ENCODE data around the gene ALOX12.
"Not testable (repeated sequence)": the region's sequence is repeated elsewhere in the genome, so short reads cannot be mapped to it uniquely, and the experiment has no call there.

ALOX12 gene

DNA sequence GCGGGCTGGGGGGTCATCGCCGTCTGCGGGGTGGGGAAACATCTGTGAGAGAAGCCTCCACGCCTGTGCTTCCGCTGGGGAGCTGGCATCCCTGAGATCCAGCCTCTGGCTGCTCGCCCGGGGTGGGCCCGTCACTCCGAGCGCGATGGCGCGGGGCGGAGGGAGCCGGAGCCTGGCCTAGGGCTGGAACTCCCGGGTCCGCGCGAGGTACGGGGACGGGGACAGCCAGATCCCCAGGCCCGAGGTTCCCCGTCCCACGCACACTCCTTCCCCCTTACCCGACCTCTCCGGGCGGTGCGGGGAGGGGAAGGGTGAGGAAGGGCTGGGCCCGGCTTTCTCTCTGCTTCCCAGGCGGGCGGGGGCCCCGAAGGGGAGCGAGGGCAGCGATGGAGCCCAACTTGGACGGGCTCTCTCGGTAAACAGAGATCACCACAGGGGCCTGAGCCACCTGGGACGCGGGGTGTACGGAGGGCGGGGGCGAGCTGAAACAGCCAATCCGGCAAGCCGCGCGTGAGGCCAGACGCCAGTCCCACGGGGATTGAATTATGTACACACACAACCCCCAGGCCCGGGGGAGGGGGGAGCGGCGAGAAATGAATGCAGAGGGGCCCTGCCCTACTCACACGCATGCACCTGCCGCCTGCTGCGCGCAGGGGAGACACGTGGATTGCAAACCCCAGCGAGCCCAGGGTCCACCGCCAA is 47.8 kb downstream of the ALOX12 start, which contains the start of gene SLC16A11:
TSS of gene SLC16A11 (minus strand) at position 596 of the 702 bp plus-strand sequence. CDS start at position 17, 579 bp downstream.
- Histone ChIP-seq H3K9me3 (ENCODE audit: low read length) (no peaks in the 10 kb centered on the region), H3K36me3 (ENCODE audit: insufficient read depth, low read length) (no peaks in the 10 kb centered on the region; the same call in 1 of the 2 replicates), H3F3A (ENCODE audit: insufficient read depth, low read length) (no peaks in the 10 kb centered on the region), H3K4me3 (ENCODE audit: low read depth, low read length, poor library complexity, severe bottlenecking) (peak within 1 kb of the TSS; percentile 5), H3K79me2 (ENCODE audit: insufficient read depth, low read length) (no peaks in the 10 kb centered on the region), H3K4me1 (ENCODE audit: insufficient read depth, low read length, severe bottlenecking) (peaks cover 29% of the 10 kb centered on the region), H3K27ac (ENCODE audit: low read depth, low read length, poor library complexity, severe bottlenecking) (no peak within 1 kb of the TSS), H3K9ac (ENCODE audit: low read length) (no peak within 1 kb of the TSS), H2AFZ (ENCODE audit: low read length) (no peak within 1 kb of the TSS), H3K9me2 (ENCODE audit: low read depth, low read length) (no peaks in the 10 kb centered on the region), H3K27me3 (ENCODE audit: insufficient read depth, low read length) (no peaks in the 10 kb centered on the region), H3K4me2 (ENCODE audit: low read length) (peak within 1 kb of the TSS; percentile 50; the same call in 1 of the 2 replicates), H4K20me1 (ENCODE audit: insufficient read depth, low read length) (no peaks in the 10 kb centered on the region)
- TF ChIP-seq, protein P1, sequence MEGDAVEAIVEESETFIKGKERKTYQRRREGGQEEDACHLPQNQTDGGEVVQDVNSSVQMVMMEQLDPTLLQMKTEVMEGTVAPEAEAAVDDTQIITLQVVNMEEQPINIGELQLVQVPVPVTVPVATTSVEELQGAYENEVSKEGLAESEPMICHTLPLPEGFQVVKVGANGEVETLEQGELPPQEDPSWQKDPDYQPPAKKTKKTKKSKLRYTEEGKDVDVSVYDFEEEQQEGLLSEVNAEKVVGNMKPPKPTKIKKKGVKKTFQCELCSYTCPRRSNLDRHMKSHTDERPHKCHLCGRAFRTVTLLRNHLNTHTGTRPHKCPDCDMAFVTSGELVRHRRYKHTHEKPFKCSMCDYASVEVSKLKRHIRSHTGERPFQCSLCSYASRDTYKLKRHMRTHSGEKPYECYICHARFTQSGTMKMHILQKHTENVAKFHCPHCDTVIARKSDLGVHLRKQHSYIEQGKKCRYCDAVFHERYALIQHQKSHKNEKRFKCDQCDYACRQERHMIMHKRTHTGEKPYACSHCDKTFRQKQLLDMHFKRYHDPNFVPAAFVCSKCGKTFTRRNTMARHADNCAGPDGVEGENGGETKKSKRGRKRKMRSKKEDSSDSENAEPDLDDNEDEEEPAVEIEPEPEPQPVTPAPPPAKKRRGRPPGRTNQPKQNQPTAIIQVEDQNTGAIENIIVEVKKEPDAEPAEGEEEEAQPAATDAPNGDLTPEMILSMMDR (IDR thresholded peaks at IDR 0.05; ENCODE audit: low read length), result no peak
- TF ChIP-seq EZH2 (IDR thresholded peaks at IDR 0.05; ENCODE audit: borderline replicate concordance, low read length), result no peak

DNA sequence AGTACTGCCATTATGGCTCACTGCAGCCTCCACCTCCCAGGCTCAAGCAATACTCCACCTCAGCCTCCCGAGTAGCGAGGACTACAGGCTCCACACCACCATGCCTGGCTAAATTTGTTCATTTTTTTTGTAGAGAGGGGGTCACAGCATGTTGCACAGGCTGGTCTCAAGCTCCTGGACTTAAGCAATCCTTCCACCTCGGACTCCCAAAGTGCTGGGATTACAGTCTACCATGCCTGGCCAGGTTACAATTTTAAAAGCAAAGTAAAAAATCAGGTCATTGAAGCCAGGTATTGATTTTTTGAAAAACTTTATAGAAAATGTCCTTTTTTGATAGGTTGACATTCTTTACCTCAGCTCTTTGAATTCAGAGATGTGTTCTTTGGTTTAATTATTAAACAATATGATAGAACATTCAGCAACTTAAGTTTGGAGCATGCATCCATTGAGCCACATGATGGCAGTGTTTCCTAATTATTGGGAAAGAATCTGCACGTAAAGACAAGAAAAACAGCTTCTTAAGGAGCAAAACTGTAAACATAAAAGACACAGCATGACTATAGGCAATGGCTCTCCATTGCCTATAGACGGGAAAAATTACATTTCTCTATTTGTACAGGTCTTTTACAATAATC is 49.8 kb downstream of the ALOX12 start:
- Histone ChIP-seq H3K9me3 (ENCODE audit: low read length) (no peaks in the 10 kb centered on the region), H4K20me1 (ENCODE audit: insufficient read depth, low read length) (no peaks in the 10 kb centered on the region), H3K27me3 (ENCODE audit: insufficient read depth, low read length) (no peaks in the 10 kb centered on the region), H3F3A (ENCODE audit: insufficient read depth, low read length) (no peaks in the 10 kb centered on the region), H3K79me2 (ENCODE audit: insufficient read depth, low read length) (no peaks in the 10 kb centered on the region), H3K4me1 (ENCODE audit: insufficient read depth, low read length, severe bottlenecking) (peaks cover 24% of the 10 kb centered on the region), H2AFZ (ENCODE audit: low read length) (no peak overlapping the region), H3K4me3 (ENCODE audit: low read depth, low read length, poor library complexity, severe bottlenecking) (no peak overlapping the region), H3K9me2 (ENCODE audit: low read depth, low read length) (no peaks in the 10 kb centered on the region), H3K27ac (ENCODE audit: low read depth, low read length, poor library complexity, severe bottlenecking) (no peak overlapping the region), H3K9ac (ENCODE audit: low read length) (no peak overlapping the region), H3K36me3 (ENCODE audit: insufficient read depth, low read length) (no peaks in the 10 kb centered on the region), H3K4me2 (ENCODE audit: low read length) (peak overlapping the region; percentile 60; the same call in 1 of the 2 replicates)
- TF ChIP-seq, protein P1 (IDR thresholded peaks at IDR 0.05; ENCODE audit: low read length), result peak; percentile 84
- no peak for TF ChIP-seq EZH2 (IDR thresholded peaks at IDR 0.05; ENCODE audit: borderline replicate concordance, low read length)

DNA sequence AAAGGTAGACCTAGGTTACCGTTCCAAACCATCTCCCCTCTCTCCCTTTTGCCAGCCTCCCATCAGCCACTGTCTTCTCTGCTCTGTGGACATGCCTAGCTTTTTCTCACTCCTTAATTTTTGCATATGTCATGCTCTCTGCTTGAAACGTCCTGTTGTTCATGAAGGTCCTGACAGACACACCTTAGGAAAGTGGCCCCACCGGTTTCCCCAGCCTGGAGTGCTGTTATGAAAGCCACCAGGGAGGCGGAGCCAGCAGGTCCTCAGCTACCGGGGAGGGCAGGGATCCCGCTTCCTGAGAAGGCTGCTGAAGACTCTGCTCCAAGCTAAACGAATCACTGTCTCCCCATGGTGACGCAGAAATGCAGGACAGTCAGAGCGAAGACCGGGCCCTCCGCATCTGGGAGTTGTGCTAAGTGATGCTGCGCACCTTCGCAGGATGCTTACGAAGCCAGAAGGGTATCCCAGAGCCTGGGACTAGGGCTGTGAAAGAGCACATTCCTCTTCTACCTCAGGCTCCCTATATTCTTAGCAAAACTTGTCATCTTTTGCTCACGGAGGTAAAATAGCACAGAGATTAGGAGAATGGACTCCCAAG is 50.4 kb downstream of the ALOX12 start:
- no peaks in the 10 kb centered on the region for H3K27me3 ChIP-seq (ENCODE audit: insufficient read depth, low read length)
- H3K9ac ChIP-seq (ENCODE audit: low read length), result peak overlapping the region; percentile 14; the same call in 1 of the 2 replicates
- no peaks in the 10 kb centered on the region for H3K79me2 ChIP-seq (ENCODE audit: insufficient read depth, low read length)
- H3K36me3 ChIP-seq (ENCODE audit: insufficient read depth, low read length), result no peaks in the 10 kb centered on the region
- TF ChIP-seq, protein P1 (IDR thresholded peaks at IDR 0.05; ENCODE audit: low read length), result no peak
- peak overlapping the region; percentile 60 for H3K4me2 ChIP-seq (ENCODE audit: low read length)
- no peaks in the 10 kb centered on the region for H4K20me1 ChIP-seq (ENCODE audit: insufficient read depth, low read length)
- H3K9me3 ChIP-seq (ENCODE audit: low read length), result no peaks in the 10 kb centered on the region
- peaks cover 24% of the 10 kb centered on the region for H3K4me1 ChIP-seq (ENCODE audit: insufficient read depth, low read length, severe bottlenecking)
- no peak overlapping the region for H2AFZ ChIP-seq (ENCODE audit: low read length)
- H3K4me3 ChIP-seq (ENCODE audit: low read depth, low read length, poor library complexity, severe bottlenecking), result peak overlapping the region; percentile 41
- no peak overlapping the region for H3K27ac ChIP-seq (ENCODE audit: low read depth, low read length, poor library complexity, severe bottlenecking)
- H3F3A ChIP-seq (ENCODE audit: insufficient read depth, low read length), result no peaks in the 10 kb centered on the region
- no peaks in the 10 kb centered on the region for H3K9me2 ChIP-seq (ENCODE audit: low read depth, low read length)

DNA sequence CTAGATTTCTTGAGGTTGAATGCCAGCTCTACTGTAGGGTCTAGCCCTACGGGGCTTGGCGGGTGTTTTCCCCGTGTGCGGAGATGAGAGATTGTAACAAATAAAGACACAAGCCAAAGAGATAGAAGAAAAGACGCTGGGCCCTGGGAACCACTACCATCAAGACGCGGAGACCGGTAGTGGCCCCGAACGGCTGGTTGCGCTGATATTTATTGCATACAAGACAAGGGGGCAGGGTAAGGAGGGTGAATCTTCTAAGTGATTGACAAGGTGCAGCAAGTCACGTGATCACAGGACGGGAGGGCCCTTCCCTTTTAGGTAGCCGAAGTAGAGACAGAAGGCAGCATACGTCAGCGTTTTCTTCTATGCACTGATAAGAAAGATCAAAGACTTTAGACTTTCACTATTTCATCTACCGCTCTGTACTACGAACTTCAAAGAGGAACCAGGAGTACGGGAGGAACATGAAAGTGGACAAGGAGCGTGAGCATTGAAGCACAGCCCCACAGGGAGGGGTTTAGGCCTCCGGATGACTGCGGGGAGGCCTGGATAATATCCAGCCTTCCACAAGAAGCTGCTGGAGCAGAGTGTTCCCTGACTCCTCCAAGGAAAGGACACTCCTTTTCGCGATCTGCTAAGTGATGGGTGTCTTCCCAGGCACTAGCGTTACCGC is 51.0 kb downstream of the ALOX12 start:
- H3K27ac ChIP-seq (ENCODE audit: low read depth, low read length, poor library complexity, severe bottlenecking); H3K9me2 ChIP-seq (ENCODE audit: low read depth, low read length); H3K36me3 ChIP-seq (ENCODE audit: insufficient read depth, low read length); H3K79me2 ChIP-seq (ENCODE audit: insufficient read depth, low read length); H3K27me3 ChIP-seq (ENCODE audit: insufficient read depth, low read length); H3K9me3 ChIP-seq (ENCODE audit: low read length); H3F3A ChIP-seq (ENCODE audit: insufficient read depth, low read length); H2AFZ ChIP-seq (ENCODE audit: low read length); H4K20me1 ChIP-seq (ENCODE audit: insufficient read depth, low read length): not testable (repeated sequence)
- Histone ChIP-seq H3K4me1 (ENCODE audit: insufficient read depth, low read length, severe bottlenecking) (peaks cover 24% of the 10 kb centered on the region), H3K9ac (ENCODE audit: low read length) (peak overlapping the region; percentile 14; the same call in 1 of the 2 replicates), H3K4me3 (ENCODE audit: low read depth, low read length, poor library complexity, severe bottlenecking) (peak overlapping the region; percentile 41), H3K4me2 (ENCODE audit: low read length) (peak overlapping the region; percentile 60)

All from OCI-LY1 (cell line).